ENCODE data around the gene ACBD7.
A peak's percentile ranks its signal among the peaks of the same experiment; 100 is the strongest.

Gene ACBD7

GRCh38 chr10:15088428-15089261, at the start of gene ACBD7:
Gene ACBD7 (minus strand): TSS chr10:15088776. CDS start chr10:15088728, 48 bp downstream.
- peak within 1 kb of the TSS; percentile 52 for H3K4me3 ChIP-seq (ENCODE audit: low read depth, low read length)
- DNase-seq (ENCODE audit: low read depth) = peak; percentile 85
- TF ChIP-seq CTCF (IDR thresholded peaks at IDR 0.05; ENCODE audit: insufficient read depth, low read depth, low read length, missing control alignments) = peak; percentile 26

GRCh38 chr10:15137636-15138035, 49.1 kb upstream of the ACBD7 start:
- no peak overlapping the region for H3K4me3 ChIP-seq (ENCODE audit: low read depth, low read length)
- no peak for DNase-seq (ENCODE audit: low read depth)
- TF ChIP-seq CTCF (IDR thresholded peaks at IDR 0.05; ENCODE audit: insufficient read depth, low read depth, low read length, missing control alignments) = no peak

- H3K4me3 ChIP-seq (ENCODE audit: low read depth, low read length) = no peak overlapping the region
- DNase-seq (ENCODE audit: low read depth) = no peak
- no peak for TF ChIP-seq CTCF (IDR thresholded peaks at IDR 0.05; ENCODE audit: insufficient read depth, low read depth, low read length, missing control alignments)
Measured at GRCh38 chr10:15137036-15137359, 48.4 kb upstream of the ACBD7 start.

GRCh38 chr10:15136129-15137035, 47.8 kb upstream of the ACBD7 start:
- TF ChIP-seq CTCF (IDR thresholded peaks at IDR 0.05; ENCODE audit: insufficient read depth, low read depth, low read length, missing control alignments) = no peak
- DNase-seq (ENCODE audit: low read depth) = no peak
- H3K4me3 ChIP-seq (ENCODE audit: low read depth, low read length) = no peak overlapping the region

GRCh38 chr10:15131330-15131729, 42.8 kb upstream of the ACBD7 start:
- TF ChIP-seq CTCF (IDR thresholded peaks at IDR 0.05; ENCODE audit: insufficient read depth, low read depth, low read length, missing control alignments) = no peak
- no peak overlapping the region for H3K4me3 ChIP-seq (ENCODE audit: low read depth, low read length)
- DNase-seq (ENCODE audit: low read depth) = no peak

- TF ChIP-seq CTCF (IDR thresholded peaks at IDR 0.05; ENCODE audit: insufficient read depth, low read depth, low read length, missing control alignments) = no peak
- H3K4me3 ChIP-seq (ENCODE audit: low read depth, low read length) = no peak overlapping the region
Measured at GRCh38 chr10:15124908-15125307, 36.3 kb upstream of the ACBD7 start.

More at GRCh38 chr10:15124908-15125307, 36.3 kb upstream of the ACBD7 start:
- DNase-seq (ENCODE audit: low read depth) = no peak
